ENCODE data around the gene GHRHR.

Gene GHRHR

GRCh38 chr7:30968747-30969603 is 5.2 kb downstream of the GHRHR start:
- no peak for DNase-seq

- no peak for DNase-seq
Measured at GRCh38 chr7:30969604-30969970, 5.8 kb downstream of the GHRHR start.

- DNase-seq: no peak
Measured at GRCh38 chr7:30970074-30970473, 6.3 kb downstream of the GHRHR start.

- DNase-seq: no peak
Measured at GRCh38 chr7:30970594-30971094, 6.9 kb downstream of the GHRHR start.

DNA sequence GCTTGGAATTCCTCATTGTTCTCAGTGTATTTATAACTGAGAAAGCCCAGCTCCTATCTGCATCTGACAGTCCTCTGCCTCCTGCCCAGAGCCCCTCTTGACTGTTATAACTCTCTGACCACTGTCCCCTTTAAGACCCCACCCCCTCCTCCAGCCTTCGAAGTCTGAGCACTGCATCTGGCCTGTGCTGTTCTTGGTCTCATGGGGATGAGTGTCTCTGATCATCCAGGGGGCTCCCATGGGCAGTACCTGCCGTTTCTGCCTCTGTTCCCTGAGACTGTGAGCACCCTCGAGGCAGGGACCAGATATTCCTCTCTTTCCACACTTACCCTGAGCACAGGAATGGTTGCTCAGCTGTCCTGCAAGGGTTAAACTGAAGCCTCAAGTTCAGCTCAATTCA is 7.7 kb downstream of the GHRHR start:
- DNase-seq: no peak

DNA sequence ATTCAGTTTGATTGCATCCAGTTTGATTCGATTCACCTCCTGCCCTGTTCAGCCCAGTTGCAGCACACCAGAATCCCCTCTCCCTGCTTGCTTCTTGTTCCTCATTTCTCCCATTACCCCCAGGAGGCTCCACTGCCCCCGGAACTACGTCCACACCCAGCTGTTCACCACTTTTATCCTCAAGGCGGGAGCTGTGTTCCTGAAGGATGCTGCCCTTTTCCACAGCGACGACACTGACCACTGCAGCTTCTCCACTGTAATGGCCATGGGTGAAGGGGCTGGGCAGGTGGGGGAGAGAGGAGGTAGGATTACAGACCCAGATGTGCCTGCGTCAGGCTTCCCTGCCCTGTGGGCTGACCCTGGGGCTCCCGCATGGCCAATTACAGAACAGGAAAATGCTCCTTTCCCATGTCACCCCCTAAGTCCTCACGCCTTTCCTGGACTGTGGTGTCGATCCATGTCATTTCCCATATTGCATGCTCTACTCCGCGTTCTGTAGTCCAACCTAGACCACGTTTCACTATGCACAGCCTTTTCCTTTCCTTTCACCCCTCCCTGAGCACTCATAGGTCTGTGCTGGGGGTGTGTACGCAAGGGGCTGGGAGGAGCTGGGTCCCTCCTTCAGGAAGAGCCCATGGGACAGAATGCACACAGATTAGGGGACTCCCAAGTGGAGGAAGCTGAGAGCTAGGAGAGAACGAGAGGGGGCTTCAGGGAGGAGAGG is 8.2 kb downstream of the GHRHR start:
- DNase-seq: no peak

GRCh38 chr7:30973292-30973691 is 9.5 kb downstream of the GHRHR start:
- DNase-seq: no peak

- no peak for DNase-seq
Measured at GRCh38 chr7:30973791-30974604, 10.2 kb downstream of the GHRHR start.

GRCh38 chr7:30974605-30975255 is 11.0 kb downstream of the GHRHR start:
- peak in 1 of 2 experiments; percentile 10 for DNase-seq

- no peak for DNase-seq
Measured at GRCh38 chr7:30975256-30975899, 11.6 kb downstream of the GHRHR start.

GRCh38 chr7:30976381-30976780 is 12.6 kb downstream of the GHRHR start:
- DNase-seq: no peak

DNA sequence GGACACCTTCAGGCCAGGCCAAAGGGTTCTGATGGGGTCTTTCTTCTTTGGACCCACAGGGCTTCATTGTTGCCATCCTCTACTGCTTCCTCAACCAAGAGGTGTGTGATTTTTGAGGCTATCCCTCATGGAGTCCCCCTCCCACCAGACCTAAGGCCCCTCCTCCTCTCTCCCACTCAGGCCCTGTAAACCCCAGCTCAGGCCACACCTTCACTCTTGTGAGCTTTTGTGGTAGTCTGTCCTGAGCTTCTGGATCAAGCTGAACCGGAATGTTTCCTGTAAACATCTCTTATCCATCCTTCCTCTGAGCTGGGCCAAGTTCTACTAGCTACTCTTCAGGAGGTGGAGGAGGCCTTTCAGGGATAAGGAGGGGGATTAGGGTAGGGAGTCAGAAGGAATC is 13.5 kb downstream of the GHRHR start:
- no peak for DNase-seq

- DNase-seq: no peak
Measured at GRCh38 chr7:30977896-30978564, 14.3 kb downstream of the GHRHR start.

DNA sequence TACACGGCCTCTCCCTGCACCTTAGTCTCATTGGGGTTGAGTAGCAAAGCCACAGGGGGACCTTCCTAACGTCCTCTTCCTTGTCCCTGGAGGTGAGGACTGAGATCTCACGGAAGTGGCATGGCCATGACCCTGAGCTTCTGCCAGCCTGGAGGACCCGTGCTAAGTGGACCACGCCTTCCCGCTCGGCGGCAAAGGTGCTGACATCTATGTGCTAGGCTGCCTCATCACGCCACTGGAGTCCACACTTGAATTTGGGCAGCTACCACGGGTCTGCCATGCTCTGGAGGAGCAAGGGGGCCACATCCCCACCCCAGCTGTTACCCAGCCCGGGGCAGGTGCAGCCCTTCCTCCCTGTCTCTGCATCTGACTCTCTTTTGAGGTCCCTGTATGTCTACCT is 15.3 kb downstream of the GHRHR start:
- no peak for DNase-seq

GRCh38 chr7:30980194-30980593 is 16.4 kb downstream of the GHRHR start:
- no peak for DNase-seq

- no peak for DNase-seq
Measured at GRCh38 chr7:30980751-30981150, 17.0 kb downstream of the GHRHR start.

DNA sequence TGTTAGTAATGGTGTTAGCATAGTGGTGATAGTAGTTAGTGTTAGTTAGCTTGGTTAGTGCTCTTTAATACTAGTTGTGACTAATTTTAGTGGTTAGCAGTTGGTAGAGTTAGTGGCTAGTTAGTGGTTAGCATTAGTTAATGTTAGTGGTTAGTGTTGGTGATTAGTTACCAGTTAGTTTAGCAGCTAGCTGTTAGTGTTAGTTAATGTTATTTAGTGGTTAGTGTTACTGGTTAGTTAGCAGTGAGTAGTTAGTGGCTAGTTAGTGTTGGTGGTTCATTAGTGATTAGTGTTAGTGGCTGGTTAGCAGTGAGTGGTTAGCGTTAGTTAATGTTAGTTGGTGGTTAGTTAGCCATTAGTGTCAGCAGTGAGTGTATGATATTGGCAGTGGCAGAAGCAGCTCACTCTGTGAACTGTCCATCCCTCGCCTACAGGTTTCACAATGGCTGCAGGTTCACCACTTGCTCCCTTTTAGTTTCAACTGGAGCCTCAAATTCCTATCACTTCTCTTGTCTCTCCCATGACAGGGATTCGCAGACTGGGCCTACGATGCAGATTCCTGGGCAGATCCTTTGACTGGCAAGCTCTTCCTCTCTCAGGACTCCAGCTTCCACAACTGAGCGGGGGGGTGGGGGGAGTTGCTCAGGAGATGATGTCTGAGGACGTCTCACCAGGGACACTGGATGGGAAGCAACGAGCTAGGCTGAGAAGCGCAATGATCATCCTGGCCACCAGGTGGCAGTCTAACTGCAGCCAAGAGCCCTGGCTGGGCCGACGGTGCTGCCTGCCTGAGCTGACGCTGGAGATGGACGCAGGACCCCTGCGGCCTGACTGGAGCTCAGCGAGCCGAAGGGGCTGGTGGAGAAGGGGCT is 19.5 kb downstream of the GHRHR start:
- peak; percentile 85 to 93 for DNase-seq

GRCh38 chr7:30983914-30984247 is 20.1 kb downstream of the GHRHR start:
- no peak for DNase-seq

DNA sequence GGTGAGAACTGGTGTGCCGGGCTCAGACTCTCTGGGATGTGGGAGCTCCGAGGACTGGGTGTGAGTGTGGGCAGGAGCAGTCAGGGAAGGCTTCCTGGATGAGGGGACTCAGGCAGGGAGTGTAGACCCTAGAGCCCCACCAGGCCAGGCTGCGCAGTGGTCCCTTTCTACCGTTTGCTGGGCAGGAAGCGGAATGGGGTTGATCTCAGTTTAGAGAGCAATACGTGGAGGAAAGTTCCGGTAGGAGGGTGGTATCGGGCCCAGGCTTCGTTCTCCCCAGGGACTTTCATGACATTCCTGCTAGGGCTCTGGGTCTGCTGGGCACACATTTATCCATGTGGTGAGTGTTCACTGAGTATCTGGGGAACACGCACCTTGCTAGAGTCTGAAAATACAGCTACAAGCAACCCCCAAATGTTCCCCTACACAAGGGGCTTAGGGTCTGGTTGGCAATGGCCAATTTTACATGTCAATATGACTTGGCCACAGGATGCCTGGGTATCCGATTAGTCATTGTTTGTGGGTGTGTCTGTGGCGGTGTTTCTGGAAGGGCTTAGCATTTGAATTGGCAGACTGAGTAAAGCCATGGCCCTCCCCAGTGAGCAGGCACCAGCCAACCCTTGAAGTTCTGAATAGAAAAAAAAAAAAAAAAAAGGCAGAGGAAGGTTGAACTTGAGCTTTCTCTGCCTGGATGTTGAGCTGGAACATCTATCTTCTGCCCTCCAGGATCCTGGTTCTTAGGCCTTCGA is 20.8 kb downstream of the GHRHR start:
- DNase-seq: peak; percentile 80 to 89

DNA sequence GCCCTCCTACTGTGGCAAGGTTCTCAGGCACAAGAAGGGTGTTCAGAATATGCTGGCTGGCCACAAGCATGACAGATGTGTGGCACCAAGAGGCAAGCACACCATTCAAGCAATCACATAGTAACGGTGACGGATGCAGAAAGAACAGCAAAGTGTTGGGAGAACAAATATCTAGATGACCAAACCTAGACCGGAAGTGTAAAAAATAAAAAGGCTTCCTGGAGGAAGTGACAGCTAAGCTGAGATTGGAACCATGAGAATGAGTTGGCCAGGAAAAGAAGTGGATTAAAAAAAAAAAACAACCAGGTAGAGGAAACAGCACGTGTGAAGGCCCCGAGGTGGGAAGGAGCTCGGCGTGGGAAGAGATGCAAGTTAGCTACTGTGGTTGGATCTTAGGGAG is 22.0 kb downstream of the GHRHR start:
- no peak for DNase-seq
